HG03575 (cell line): ENCODE data around the gene POLR1D.

ENCODE experiments used
- ATAC-seq: cut with Tn5 transposase; IDR thresholded peaks from one replicate; pipeline ENCODE4 v1.9.1; 2021; ENCODE audit not compliant: unreplicated experiment, insufficient number of reproducible peaks, low FRiP score; ENCODE audit errors: extremely low read depth

Gene POLR1D

GRCh38 chr13:27621366-27622101, at the start of gene POLR1D:
Gene POLR1D (plus strand): TSS chr13:27621892. CDS start chr13:27621984, 92 bp downstream.
- ATAC-seq, result no peak

GRCh38 chr13:27572234-27572901, 49.3 kb upstream of the POLR1D start:
- no peak for ATAC-seq

GRCh38 chr13:27573265-27573664, 48.4 kb upstream of the POLR1D start:
- ATAC-seq, result no peak

GRCh38 chr13:27574661-27575060, 47.0 kb upstream of the POLR1D start:
- ATAC-seq, result no peak

- ATAC-seq, result no peak
Measured at GRCh38 chr13:27578121-27579030, 43.3 kb upstream of the POLR1D start.

GRCh38 chr13:27583645-27584044, 38.0 kb upstream of the POLR1D start:
- ATAC-seq, result no peak

- ATAC-seq, result no peak
Measured at GRCh38 chr13:27587095-27587746, 34.5 kb upstream of the POLR1D start.

- no peak for ATAC-seq
Measured at GRCh38 chr13:27588405-27588804, 33.3 kb upstream of the POLR1D start.

- ATAC-seq, result no peak
Measured at GRCh38 chr13:27592865-27593264, 28.8 kb upstream of the POLR1D start.

GRCh38 chr13:27593267-27593666, 28.4 kb upstream of the POLR1D start:
- no peak for ATAC-seq

- ATAC-seq, result no peak
Measured at GRCh38 chr13:27595055-27595811, 26.5 kb upstream of the POLR1D start.

- no peak for ATAC-seq
Measured at GRCh38 chr13:27599096-27599495, 22.6 kb upstream of the POLR1D start.

GRCh38 chr13:27599845-27600553, 21.7 kb upstream of the POLR1D start:
- no peak for ATAC-seq

GRCh38 chr13:27600711-27601110, 21.0 kb upstream of the POLR1D start:
- ATAC-seq, result no peak

- no peak for ATAC-seq
Measured at GRCh38 chr13:27601208-27601607, 20.5 kb upstream of the POLR1D start.

GRCh38 chr13:27601803-27602202, 19.9 kb upstream of the POLR1D start:
- ATAC-seq, result no peak

GRCh38 chr13:27605099-27605498, 16.6 kb upstream of the POLR1D start:
- ATAC-seq, result no peak
